H1 (cell line): ENCODE data around the gene LRIT2.

Source experiments
- MAFK ChIP-seq: IDR thresholded peaks from 2 replicates; pipeline ENCODE4 v1.6.1; 2012; ENCODE audit warnings: low read depth, mild to moderate bottlenecking, improper control_type of control experiment, low read length
- RNF2 ChIP-seq: fragments of 200-900, 300-1000 bp; sonication (generic); IDR thresholded peaks from 2 replicates; pipeline ENCODE4 v1.7.1; 2016; ENCODE audit warnings: borderline replicate concordance, low read depth, mild to moderate bottlenecking, antibody characterized with exemption, low read length; ENCODE audit not compliant: poor library complexity, severe bottlenecking; ENCODE audit errors: missing control alignments
- SUZ12 ChIP-seq: fragments of 200-600 bp; sonication (generic); IDR thresholded peaks from 2 replicates; pipeline ENCODE4 v1.6.1; 2012; ENCODE audit warnings: mild to moderate bottlenecking, inconsistent platforms, low read length, moderate library complexity, mixed read lengths
- YY1 ChIP-seq: IDR thresholded peaks from 2 replicates; pipeline ENCODE4 v1.6.1; 2011; ENCODE audit warnings: low read depth, mild to moderate bottlenecking, low read length
- TF ChIP-seq, protein P1 (sequence below), 3 experiments: IDR thresholded peaks; 1 replicate in 2 of 3; 2 replicates in 1 of 3; pipeline versions ENCODE4 v1.5.1 to v1.6.1; 2011; ENCODE audit warnings: low read length in 3 of 3, mild to moderate bottlenecking in 3 of 3, inconsistent platforms in 2 of 3, low read depth in 1 of 3, moderate library complexity in 1 of 3; ENCODE audit not compliant: insufficient read depth in 1 of 3; ENCODE audit errors: control extremely low read depth in 1 of 3

DNA sequence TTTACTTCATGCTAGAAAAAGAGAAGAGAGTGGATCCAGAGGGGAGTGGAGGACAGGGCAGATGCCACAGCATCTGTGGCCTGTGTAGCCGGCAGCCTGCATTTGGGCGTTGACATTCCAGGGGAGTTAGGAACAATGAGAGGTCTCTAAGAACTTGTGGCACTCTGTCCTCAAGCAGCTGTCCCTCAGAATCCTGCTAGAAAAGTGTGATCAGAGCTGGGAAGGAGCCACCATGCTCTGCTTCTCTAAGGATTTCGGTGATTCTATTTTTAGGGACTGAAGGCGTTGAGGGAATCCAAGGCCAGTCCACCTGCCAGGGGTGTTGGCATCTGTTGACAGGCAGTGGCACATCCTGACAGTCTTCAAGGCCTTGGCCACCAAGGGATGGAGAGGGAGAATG lies 7.6 kb downstream of the LRIT2 start:
- TF ChIP-seq, protein P1, sequence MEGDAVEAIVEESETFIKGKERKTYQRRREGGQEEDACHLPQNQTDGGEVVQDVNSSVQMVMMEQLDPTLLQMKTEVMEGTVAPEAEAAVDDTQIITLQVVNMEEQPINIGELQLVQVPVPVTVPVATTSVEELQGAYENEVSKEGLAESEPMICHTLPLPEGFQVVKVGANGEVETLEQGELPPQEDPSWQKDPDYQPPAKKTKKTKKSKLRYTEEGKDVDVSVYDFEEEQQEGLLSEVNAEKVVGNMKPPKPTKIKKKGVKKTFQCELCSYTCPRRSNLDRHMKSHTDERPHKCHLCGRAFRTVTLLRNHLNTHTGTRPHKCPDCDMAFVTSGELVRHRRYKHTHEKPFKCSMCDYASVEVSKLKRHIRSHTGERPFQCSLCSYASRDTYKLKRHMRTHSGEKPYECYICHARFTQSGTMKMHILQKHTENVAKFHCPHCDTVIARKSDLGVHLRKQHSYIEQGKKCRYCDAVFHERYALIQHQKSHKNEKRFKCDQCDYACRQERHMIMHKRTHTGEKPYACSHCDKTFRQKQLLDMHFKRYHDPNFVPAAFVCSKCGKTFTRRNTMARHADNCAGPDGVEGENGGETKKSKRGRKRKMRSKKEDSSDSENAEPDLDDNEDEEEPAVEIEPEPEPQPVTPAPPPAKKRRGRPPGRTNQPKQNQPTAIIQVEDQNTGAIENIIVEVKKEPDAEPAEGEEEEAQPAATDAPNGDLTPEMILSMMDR (IDR thresholded peaks at IDR 0.05; ENCODE audit: control extremely low read depth in 1 of 3, insufficient read depth in 1 of 3, low read depth in 1 of 3, low read length in 3 of 3): no peak
- TF ChIP-seq RNF2 (no peak), MAFK (no peak), YY1 (no peak), SUZ12 (no peak)
